ENCODE data around the gene GRM4. TPM values are rescaled to one million over a fixed set of nuclear protein-coding genes. Genes with fewer than 3 reads are reported as not detected.
A peak's percentile ranks its signal among the peaks of the same experiment; 100 is the strongest.

The GRM4 gene
- total RNA-seq, 1 donor from 2014 or later = not detected

DNA sequence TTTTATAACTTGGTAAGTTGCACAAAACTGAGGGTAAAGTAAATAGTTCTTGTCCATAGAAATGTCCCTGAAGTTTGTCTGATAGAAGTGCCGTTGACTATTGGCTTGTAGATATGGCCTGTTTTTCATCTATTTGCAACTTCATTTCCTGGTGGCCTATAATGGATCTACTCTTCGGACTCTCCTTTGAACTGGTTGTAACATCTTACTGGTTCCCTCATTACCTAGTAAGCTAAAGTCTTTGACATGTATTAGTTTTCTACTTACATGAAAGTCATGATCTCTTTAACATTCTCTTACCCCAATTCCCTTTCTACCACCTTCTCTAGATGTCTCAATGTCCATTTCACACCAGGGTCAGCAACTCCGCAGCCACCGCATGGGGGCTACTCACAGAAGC is 146.3 kb downstream of the GRM4 start:
- no peak for DNase-seq (ENCODE audit: low spot score)

DNA sequence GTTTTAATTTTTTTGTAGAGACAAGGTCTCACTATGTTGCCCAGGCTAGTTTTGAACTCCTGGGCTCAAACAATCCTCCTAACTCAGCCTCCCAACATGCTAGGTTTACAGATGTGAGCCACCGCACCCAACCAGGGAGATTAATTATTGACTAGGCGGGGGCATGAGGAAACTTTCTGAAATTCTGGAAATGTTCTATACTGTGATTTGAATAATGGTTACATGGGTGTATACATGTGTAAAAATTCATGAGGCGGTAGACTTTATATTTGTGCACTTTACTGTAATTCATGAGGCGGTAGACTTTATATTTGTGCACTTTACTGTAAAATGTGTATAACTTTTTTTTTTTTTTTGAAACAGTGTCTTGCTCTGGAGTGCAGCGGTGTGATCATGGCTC is 147.2 kb downstream of the GRM4 start:
- DNase-seq (ENCODE audit: low spot score) = no peak

DNA sequence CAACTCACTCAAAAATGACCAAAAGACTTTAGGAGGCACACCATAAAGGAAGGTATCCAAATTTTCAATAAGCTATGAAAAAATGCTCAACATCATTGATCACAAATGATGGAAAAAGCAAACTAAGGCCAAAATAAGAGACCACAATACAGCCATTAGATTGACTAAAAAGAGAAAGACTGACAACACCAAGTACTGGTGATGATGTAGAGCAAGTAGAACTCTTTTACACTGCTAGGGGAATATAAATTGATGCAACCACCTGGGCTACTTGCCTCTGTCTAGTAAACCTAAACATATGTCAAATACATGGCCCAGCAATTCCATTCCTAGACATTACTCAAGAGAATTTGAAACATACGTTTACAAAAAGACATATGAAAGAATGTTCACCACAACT is 148.6 kb downstream of the GRM4 start:
- no peak for DNase-seq (ENCODE audit: low spot score)

DNA sequence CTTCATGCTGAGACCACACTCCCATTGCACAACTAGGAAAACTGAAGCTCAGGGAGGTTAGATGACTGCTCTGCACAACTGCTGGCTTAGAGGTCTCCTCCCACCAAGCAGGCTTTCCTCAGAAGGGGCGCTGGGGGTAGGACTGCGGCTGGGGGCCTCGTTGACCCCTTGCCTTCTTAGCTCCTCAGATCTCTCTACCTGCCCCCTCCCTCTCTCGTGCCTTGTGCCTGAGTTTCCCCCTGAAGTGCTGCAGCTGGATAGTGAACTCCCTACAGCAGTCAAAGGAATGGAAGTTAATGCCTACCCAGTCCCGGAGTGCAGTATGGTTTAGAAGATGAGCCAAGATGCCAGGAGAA is 149.8 kb downstream of the GRM4 start:
- DNase-seq (ENCODE audit: low spot score) = peak; percentile 53

DNA sequence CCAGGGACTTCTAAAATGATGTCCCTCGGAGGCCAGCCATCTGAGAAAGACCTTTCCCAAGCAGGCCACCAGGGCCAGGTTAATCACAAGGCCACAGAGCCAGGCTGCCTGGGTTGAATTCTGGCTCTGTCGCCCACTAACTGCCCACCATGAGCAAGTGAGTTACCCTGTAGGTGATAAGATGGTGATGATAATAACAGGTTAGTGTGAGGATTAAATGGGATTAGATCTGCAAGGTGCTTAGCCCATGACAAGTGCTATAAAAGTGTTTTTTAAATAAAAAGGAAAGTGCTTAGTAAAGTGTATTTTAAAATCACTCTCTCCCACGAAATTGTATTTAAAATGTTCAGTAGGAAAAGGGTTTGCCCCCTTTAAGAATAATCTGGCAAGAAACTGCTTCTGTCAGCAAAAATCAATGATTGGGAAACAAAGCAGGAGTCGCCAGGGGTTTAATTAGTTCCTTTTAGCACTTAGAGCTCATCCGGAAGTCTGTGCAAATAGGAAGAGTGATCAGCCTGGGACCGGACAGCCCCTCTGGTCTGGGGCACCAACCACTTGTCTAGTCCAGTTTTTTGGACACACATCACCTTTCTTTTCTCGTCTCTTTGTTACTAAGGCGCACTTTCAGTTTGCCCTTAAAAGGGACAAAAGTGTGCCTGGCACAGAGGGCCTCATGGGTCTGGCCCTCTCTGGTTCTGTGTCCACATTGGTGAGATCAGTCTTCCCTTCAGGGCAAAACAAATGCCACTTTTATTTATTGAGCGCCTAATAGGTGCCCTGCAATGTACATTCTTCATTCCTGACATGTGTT is 150.4 kb downstream of the GRM4 start:
- peak; percentile 16 for DNase-seq (ENCODE audit: low spot score)

DNA sequence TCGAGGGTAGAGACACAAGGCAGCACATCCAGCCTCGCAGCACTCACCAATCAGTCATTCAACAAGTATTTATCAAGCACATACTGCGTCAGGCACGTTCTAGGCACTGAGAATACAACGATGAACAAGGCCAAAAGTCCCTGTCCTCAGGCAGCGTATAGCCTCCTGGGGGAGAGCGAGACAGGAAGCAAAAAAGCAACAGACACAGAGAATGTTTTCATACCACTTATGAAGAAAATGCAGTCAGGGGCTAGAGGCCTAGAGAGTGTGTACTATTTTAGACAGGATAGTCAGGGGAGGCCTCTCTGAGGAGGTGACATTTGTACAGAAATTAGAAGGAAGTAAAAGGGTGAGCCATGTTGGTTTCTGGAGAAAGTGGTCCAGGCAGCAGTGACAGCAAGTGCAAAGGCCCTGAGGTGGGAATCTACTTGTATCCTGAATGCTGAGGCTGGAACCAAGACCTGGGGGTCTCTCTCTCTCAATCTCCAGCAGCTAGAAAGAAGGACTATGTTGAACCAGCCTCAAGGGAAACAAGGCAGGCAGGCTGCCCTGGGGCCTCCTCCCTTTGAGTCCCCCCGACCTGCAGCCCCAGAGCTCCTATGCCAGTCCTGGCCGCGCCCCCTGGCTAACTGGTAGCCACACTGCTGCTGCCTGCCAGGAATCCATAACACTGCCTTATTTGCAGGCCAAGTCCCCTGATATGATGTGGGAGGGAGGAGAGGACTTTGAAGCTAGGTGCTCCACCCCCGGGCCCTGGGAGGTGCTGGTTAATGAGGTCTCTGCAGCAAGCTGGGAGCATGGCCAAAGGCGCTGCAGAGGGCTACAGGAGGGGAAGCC is 151.2 kb downstream of the GRM4 start:
- peak; percentile 76 for DNase-seq (ENCODE audit: low spot score)

DNA sequence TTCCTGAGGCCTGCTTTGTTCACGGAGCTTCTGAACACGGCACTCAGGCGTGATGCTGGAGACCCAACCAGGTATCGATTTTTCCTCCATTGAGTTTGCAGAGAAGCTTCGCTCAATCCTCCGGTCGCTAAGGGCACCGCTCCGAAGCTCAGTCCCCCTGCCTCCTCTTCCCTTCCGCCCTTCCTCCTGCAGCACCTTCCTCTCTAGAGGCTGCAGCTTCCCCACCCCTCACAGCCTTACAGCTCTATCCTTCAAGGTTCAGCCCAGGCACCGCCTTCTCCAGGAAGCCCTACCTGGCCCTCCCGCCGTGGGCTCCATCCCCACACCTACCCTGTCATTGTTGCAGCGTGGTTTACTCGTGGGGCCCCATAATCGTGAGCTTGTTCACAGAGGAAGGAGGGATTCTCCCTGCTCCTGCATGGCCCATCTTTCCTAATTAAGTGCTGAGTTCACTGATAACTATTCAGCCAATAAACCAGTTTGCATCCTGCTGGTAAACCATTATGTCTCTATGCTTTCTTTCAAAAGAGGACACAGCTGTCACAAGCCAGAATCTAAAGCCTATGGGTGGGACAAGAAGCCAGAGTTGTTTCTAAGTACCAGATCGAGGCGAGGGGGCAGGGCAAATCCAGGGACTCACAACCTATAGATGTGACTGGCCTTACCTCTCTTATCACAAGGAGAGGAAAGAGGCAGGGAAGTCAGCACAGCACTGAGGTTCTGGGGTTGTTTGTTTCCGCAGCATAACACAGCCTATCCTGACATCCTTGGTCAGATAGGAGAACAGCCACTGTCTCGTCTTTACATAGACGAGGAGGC is 152.0 kb downstream of the GRM4 start:
- DNase-seq (ENCODE audit: low spot score) = peak; percentile 73

DNA sequence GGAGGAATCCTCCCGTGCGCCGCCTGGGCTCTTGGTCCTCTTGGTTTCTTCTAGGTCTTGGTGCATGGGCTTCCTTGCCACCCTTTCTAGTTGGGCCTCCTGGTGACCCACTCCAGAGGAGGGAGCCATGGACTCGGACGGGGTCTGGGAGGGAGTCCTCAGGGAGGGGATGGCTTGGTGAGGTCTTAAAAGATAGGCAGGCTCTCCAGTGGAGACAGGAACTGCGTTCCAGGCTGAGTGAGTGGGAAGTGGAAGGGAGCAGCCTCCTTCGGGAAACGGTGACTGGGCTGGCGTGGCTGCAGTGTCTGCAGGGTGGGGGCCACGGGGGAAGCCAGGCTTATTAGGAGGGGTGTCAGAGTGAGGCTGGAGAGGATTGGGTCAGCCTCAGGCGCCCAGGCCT is 152.8 kb downstream of the GRM4 start:
- peak; percentile 83 for DNase-seq (ENCODE audit: low spot score)

DNA sequence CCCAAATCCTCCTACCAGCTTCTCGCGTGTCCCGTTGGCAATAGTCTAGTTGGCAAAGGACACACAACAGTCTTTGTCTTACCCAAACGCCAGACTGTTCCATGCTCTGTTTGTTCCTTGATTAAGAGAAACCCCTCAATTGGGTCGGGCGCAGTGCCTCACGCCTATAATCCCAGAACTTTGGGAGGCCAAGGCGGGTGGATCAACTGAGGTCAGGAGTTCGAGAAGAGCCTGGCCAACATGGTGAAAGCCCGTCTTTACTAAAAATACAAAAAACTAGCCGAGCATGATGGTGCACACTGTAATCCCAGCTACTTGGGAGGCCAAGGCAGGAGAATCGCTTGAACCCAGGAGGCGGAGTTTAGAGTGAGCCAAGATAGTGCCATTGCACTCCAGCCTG is 153.7 kb downstream of the GRM4 start:
- peak; percentile 55 for DNase-seq (ENCODE audit: low spot score)

DNA sequence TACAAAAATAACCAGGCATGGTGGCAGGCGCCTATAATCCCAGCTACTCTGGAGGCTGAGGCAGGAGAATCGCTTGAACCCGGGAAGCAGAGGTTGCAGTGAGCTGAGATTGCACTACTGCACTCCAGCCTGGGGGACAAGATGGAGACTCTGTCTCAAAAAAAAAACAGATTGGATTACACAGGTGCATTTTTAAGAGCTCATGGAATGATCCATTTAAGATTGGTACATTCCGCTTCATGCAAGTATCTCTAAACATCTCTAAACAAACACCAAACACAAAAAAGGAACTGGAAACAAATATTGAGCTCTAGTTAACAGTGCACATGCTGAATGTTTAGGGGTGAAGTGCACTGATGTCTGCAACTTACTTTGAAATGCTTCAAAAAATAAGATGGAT is 154.3 kb downstream of the GRM4 start:
- DNase-seq (ENCODE audit: low spot score) = no peak

DNA sequence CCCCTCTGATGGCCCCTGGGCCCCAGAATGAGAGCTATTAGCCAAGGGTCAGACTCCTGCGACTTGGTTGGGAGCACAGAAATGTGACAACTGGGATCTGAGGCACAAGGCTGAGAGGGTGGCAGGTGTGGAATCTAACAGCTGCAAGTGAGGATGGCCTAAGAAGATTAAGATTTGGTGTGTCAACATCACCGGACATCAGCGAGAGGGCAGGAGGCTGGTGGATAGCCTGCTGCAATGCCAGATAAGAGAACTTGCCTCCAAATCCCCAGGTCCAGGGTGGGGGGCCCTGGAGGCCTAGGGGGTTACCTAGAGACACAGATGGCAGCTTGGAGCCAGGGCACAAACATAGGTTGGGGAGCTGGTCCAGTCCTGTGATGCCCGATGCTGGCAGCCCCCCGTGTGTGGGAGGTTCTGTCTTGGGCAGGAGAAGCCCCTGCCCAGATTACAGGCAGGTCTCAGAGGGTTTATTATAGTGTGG is 155.8 kb downstream of the GRM4 start:
- peak; percentile 43 for DNase-seq (ENCODE audit: low spot score)

DNA sequence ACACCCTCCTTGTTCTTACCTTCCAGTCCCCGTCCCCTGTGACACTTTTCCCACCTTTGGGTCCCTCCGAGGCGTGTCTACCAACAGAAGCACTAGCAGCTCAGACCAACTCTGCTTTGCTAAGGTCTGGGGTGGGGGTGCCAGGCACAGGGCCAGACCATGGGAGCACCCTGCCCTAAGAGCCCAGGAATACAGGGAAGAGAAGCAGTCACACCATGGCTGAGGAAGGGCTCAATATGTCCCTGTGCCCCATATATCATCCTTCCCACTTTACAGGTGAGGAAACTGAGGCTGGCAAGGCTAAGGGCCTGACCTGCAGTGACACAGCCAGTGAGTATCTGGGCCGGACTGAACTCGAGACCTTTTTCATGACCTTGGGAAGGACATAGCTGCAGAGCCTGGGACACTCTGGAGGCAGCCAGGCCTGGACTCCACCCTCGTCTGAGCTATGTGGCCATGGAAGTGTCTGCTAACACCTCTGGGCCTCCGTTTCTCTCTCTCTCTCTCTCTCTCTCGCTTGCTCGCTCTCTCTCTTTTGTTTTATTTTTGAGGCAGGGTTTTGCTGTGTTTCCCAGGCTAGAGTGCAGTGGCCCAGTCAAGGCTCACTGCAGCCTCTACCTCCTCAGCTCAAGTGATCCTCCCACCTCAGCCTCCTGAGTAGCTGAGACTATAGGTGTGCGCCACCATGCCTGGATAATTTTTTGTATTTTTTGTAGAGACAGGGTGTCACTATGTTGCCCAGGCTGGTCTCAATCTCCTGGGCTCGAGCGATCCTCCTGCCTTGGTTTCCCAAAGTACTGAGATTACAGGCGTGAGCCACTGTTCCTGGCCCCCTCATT is 156.7 kb downstream of the GRM4 start:
- DNase-seq (ENCODE audit: low spot score) = peak; percentile 51

DNA sequence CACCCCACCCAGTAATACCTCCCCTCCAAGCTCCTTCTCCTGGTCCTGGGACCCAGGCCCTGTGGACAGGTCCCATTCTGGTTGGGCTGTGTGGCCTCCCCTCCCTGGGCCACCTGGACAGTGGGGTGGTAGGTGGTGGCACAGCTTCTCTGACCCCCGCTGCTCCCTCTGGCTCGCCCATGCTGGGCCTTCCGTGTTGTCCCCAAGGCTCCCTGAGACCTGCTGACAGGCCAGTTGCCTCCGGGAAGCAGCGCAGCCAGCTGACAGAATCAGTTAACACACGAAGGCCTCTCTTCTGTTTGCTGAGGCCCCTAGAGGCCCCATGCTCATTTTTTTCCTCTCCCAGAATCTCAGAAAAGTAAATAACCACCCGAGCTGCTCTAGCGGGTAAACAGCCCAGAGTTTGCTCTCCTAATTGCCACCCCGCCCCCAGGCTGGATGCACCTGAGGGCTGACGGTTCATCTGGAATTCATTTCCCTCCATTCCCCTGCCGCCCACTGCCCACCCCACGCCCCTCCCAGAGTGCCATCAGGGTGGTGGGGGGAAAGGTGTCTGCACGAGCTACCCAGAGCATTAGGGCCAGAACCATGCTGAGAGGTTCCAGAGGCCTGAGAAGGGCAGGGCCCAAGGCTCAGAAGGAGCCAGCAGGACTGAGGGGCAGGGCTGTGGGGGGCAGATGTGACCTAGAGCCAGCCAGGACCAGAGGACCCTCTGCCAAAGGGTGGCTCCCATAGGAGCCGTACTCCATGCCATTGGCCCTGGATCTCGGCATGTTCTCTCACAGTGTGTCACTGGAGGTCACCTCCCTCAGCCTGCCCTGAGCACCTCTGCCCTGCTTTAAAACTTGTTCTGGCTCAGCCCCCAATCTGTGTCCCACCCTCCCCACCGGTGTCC is 157.5 kb downstream of the GRM4 start:
- peak; percentile 85 for DNase-seq (ENCODE audit: low spot score)

DNA sequence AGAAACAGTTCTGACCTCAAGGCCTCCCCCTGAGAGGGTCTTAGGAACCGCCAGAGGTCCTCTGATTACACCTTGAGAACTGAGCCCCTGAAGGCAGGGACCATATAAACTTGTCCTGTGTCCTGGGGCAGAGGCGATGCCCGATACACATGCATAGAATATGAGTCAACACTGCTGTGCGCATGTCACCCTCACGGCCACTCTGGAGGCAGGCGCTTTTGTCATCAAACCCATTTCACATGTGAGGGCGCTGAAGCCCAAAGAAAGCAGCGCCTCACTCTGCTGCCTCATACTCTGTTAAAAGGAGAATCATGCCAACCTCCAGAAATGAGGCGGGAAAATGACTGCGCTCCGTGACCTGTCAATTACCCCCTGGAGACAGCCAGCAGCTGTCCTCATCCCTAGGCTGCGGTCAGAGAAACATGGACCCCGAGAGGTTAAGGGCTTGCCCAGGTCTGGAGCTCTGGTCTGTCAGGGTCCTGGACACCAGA is 158.3 kb downstream of the GRM4 start:
- peak; percentile 68 for DNase-seq (ENCODE audit: low spot score)

DNA sequence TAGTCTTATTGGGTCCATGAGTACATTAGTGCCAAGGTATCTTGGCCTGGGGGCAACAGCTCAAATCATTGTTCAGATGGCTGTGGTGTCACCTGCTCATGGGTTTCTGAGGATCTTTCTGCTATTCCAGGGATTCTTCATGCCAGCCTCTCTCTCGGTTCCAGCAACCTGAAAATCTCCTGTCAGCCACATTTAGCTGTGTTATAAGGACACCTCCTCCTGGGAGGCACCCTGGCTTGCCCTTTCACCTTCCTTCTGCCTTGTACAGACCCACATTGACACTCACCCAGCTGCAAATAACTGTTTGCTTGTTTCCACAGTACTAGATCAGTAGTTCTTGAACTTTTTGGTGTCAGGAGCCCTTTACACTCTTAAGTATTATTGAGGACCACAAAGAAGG is 159.9 kb downstream of the GRM4 start:
- DNase-seq (ENCODE audit: low spot score) = peak; percentile 57

DNA sequence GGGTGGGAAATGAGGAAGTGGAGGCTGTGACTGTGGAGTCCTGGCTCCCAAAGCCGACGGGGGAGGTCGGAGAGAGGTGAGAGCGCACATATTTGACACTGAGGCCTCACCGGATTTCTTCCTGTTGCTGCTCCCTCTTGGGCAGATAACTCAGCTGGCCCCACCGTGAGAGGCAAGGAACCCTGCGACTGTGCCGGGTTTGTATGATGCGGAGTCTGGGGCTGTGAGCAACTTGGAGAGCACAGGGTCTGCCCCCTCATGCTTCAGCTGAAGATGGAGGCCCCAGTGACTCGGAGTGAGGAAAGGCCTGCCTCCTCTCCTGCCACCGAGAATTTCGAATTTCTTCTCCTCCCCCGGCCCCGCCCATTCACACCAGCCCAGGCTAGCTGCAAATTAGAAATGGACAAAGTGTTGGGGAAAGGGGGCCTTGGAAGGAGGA is 160.6 kb downstream of the GRM4 start:
- DNase-seq (ENCODE audit: low spot score) = peak; percentile 83

DNA sequence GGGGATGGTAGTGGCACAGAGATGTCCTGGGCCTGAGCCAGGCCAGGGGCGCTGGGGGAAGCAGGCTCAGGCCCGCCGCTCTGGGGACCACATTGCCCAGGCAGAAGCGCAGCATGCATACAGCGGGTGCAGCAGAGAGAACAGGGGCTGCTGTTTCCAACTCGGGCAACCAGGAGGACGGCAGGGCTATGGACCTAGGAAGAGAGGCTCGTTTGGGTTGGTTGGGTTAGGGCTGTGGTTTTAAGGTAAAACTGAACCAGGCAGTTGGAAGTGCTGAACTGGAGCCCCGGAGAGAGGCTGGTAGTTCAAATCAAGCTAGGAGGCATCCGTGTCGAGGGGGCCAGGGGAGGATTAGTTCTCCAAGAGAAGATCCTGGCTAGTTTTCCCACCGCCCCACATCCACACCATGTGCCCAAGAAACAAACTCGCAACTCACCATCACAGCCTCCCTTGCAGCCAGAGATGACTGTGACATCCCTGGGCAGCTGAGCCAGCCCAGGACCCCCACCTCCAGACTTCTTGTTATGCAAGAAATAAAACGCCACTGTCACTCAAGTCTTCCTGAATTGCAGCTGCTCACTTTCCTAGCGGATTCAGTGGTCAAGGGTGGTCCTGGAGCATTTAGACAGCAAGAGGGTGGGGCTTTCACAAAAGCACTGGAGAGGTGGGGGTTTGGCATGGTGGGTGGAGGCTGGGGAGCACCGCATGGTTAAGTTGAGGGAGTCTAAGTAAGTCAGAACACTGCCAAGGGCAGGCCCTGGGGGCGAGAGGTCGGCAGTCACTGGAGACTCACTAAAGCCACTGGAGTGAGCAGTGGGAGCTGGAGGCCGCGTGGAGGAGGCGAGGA is 161.2 kb downstream of the GRM4 start:
- peak; percentile 73 for DNase-seq (ENCODE audit: low spot score)

DNA sequence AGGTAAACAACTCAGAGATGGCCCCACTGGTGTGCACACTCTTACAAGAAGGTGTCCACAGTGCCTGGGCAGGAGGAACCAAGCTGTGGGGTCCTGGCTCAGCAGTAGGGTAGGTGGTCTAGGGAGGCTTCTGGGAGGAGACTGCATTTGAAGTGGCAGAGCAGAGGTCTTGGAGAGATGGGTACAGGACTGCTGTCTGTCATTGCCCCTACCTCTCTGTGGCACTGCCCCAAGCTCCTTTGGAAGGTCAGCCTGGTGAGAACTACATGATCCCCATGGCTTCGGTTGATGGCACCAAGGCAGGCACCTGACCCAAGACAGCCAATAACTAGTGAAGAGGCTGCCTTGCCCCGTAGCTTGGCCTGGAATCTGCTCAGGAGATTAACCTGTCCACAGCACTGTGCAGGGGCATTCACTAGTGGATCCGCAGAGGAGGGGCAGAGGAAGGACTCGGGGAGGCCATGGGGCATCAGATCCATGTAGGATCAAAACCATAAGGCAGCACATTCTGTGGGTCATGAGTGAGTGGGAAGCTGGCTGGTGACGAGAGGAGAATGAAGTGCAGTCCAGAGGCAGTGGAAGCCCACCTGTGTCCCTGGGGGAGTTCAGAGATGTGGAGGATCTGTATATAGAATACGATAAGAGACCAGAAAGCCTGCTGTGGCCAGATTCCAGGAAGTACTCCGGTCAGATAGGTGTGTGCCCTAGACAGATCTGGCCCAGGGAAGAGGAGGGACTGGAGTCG is 162.0 kb downstream of the GRM4 start:
- peak; percentile 84 for DNase-seq (ENCODE audit: low spot score)

Measured in mesenteric fat pad (tissue), 1 donor.